Bronchial epithelial cell (primary cell): ENCODE measurements around the gene TAF4B. TPM values are rescaled to one million over a fixed set of nuclear protein-coding genes. Genes with fewer than 3 reads are reported as not detected.
"Not testable (repeated sequence)": the region's sequence is repeated elsewhere in the genome, so short reads cannot be mapped to it uniquely, and the experiment has no call there.

Source experiments
- DNase-seq: peaks from one replicate; pipeline ENCODE4 v3.0.0-alpha.2; 2010; ENCODE audit warnings: low read depth
- FAIRE-seq: peaks from 2 replicates; lab custom pipeline; 2011; peaks lifted over from hg19 to GRCh38; lab: Jason Lieb, UNC
- H3K27me3 ChIP-seq: 2 replicates; pipeline ENCODE4 v1.5.1; 2011; ENCODE audit warnings: low read length; ENCODE audit not compliant: control insufficient read depth, insufficient read depth
- H3K36me3 ChIP-seq: 2 replicates; pipeline ENCODE4 v1.5.1; 2011; ENCODE audit warnings: low read length; ENCODE audit not compliant: control insufficient read depth, insufficient read depth
- H3K4me3 ChIP-seq: 2 replicates; pipeline ENCODE4 v1.5.1; 2011; ENCODE audit warnings: mild to moderate bottlenecking, low read depth, low read length, control low read depth
- CTCF ChIP-seq: IDR thresholded peaks from 2 replicates; pipeline ENCODE4 v1.5.1; 2011; ENCODE audit warnings: mild to moderate bottlenecking, moderate library complexity, low read length, control low read depth, inconsistent platforms; ENCODE audit not compliant: insufficient read depth, severe bottlenecking
- total RNA-seq: library from RNA; depleted of rRNA; stranded (reverse); fragments of >200 nt; gene quantifications from 2 replicates; pipeline ENCODE4 v1.2.1, GENCODE V29; 2014

Gene TAF4B
- total RNA-seq, 1 donor from 2014 or later, result 6.6 TPM

- Histone ChIP-seq H3K36me3 (no peaks in the 10 kb centered on the region), H3K4me3 (peak overlapping the region; percentile 96), H3K27me3 (no peaks in the 10 kb centered on the region)
- TF ChIP-seq CTCF, result no peak
- DNase-seq (peak; percentile 21), FAIRE-seq (no peak)
Measured at GRCh38 chr18:26227051-26227670, 916 bp downstream of the TAF4B start.

GRCh38 chr18:26228562-26229260 is 2.5 kb downstream of the TAF4B start:
- no peak for FAIRE-seq
- H3K27me3 ChIP-seq, result no peaks in the 10 kb centered on the region
- H3K4me3 ChIP-seq, result no peak overlapping the region
- no peak for TF ChIP-seq CTCF
- H3K36me3 ChIP-seq, result no peaks in the 10 kb centered on the region
- peak; percentile 41 for DNase-seq

GRCh38 chr18:26230497-26230896 is 4.3 kb downstream of the TAF4B start:
- FAIRE-seq (no peak), DNase-seq (no peak)

GRCh38 chr18:26233208-26233607 is 7.0 kb downstream of the TAF4B start:
- Histone ChIP-seq H3K36me3 (no peaks in the 10 kb centered on the region), H3K4me3 (no peak overlapping the region), H3K27me3 (no peaks in the 10 kb centered on the region)
- no peak for TF ChIP-seq CTCF
- DNase-seq, result peak; percentile 28
- no peak for FAIRE-seq

More at GRCh38 chr18:26230497-26230896, 4.3 kb downstream of the TAF4B start:
- H3K36me3 ChIP-seq, result no peaks in the 10 kb centered on the region
- TF ChIP-seq CTCF, result no peak
- H3K27me3 ChIP-seq, result no peaks in the 10 kb centered on the region
- no peak overlapping the region for H3K4me3 ChIP-seq

- not testable (repeated sequence) for FAIRE-seq, H3K27me3 ChIP-seq, H3K36me3 ChIP-seq, H3K4me3 ChIP-seq, DNase-seq
Measured at GRCh38 chr18:26237363-26237762, 11.1 kb downstream of the TAF4B start.

- FAIRE-seq, H3K36me3 ChIP-seq, DNase-seq, H3K27me3 ChIP-seq, H3K4me3 ChIP-seq: not testable (repeated sequence)
Measured at GRCh38 chr18:26238718-26239117, 12.5 kb downstream of the TAF4B start.

GRCh38 chr18:26242392-26242791 is 16.1 kb downstream of the TAF4B start:
- not testable (repeated sequence) for H3K27me3 ChIP-seq, DNase-seq, FAIRE-seq, H3K36me3 ChIP-seq, H3K4me3 ChIP-seq

- H3K4me3 ChIP-seq, H3K36me3 ChIP-seq, FAIRE-seq, H3K27me3 ChIP-seq, DNase-seq: not testable (repeated sequence)
Measured at GRCh38 chr18:26245434-26245833, 19.2 kb downstream of the TAF4B start.
